SH-SY5Y (cell line): ENCODE data around the gene AGAP1.

Experiments used
- GATA2 ChIP-seq: IDR thresholded peaks from 2 replicates; pipeline ENCODE4 v1.6.1; 2011; ENCODE audit warnings: mild to moderate bottlenecking, low read depth, low read length
- GATA3 ChIP-seq: IDR thresholded peaks from 2 replicates; pipeline ENCODE4 v1.6.1; 2011; ENCODE audit warnings: low read depth, mild to moderate bottlenecking, low read length, moderate library complexity

DNA sequence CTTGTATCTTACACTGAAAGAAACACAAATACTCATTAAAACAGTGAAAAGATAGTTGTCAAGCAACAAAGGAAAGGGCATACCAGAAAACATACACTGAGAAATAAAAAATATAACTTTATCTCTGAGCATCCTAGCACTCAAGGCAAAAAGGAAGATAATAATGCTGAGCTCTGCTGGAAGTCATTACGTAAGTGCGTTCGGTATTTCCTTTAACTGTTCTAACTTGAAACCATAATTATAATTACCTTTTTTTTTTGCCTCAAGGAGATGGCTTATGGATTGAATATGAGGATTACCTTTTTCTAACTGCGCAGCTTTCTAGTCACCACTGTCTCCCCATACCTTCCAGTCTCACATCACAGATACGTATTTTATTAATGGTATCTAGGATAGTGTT, 366.3 kb downstream of the AGAP1 start:
- no peak for TF ChIP-seq GATA2
- TF ChIP-seq GATA3, result no peak
